H1 (cell line): ENCODE measurements around the gene ZMIZ1. TPM values are rescaled to one million over a fixed set of nuclear protein-coding genes. Genes with fewer than 3 reads are reported as not detected.

Source experiments
- CTCF ChIA-PET: fragments of 300-600 bp; sonication (Branson Sonifier 250); formaldehyde crosslinking; loops from one replicate; lab custom pipeline; 2021; ENCODE audit not compliant: partially characterized antibody; lab: Charles Lee
- POLR2A ChIA-PET: fragments of 300-600 bp; sonication (Branson Sonifier 250); formaldehyde crosslinking; loops from one replicate; lab custom pipeline; 2021; ENCODE audit warnings: inconsistent platforms; ENCODE audit not compliant: partially characterized antibody; lab: Charles Lee
- DNase-seq, 2 experiments: peaks; one replicate each; pipeline versions ENCODE4 v3.0.0 to v3.0.0-alpha.2; 2010 to 2022; ENCODE audit warnings: low spot score in 2 of 2, low read depth in 1 of 2, mixed read lengths in 1 of 2
- FAIRE-seq: peaks from 2 replicates; lab custom pipeline; 2011; peaks lifted over from hg19 to GRCh38; lab: Jason Lieb, UNC
- H2AFZ ChIP-seq: 2 replicates; pipeline ENCODE4 v1.8.1; 2012; ENCODE audit warnings: low read length, inconsistent platforms
- H2AK5ac ChIP-seq: 2 replicates; pipeline ENCODE4 v1.6.1; 2013; ENCODE audit warnings: low read depth, low read length
- H2BK120ac ChIP-seq: replicated peaks from 2 replicates; pipeline ENCODE3; 2013; ENCODE audit warnings: low read depth, low read length, inconsistent platforms
- H2BK12ac ChIP-seq: 2 replicates; pipeline ENCODE4 v1.6.1; 2013; ENCODE audit warnings: low read depth, low read length
- H2BK15ac ChIP-seq: 2 replicates; pipeline ENCODE4 v1.6.1; 2013; ENCODE audit warnings: low read length
- H2BK20ac ChIP-seq: 2 replicates; pipeline ENCODE4 v1.6.1; 2013; ENCODE audit warnings: low read length
- H2BK5ac ChIP-seq: 2 replicates; pipeline ENCODE4 v1.6.1; 2013; ENCODE audit warnings: low read depth, low read length
- H3K14ac ChIP-seq: 2 replicates; pipeline ENCODE4 v1.6.1; 2013; ENCODE audit warnings: inconsistent platforms; ENCODE audit not compliant: insufficient read length
- H3K18ac ChIP-seq: 2 replicates; pipeline ENCODE4 v1.6.1; 2013; ENCODE audit warnings: low read length; ENCODE audit errors: extremely low read depth
- H3K23ac ChIP-seq: 2 replicates; pipeline ENCODE4 v1.6.1; 2013; ENCODE audit warnings: inconsistent platforms; ENCODE audit not compliant: insufficient read length
- H3K23me2 ChIP-seq: 2 replicates; pipeline ENCODE4 v1.6.1; 2013; ENCODE audit warnings: low read depth, low read length
- H3K27ac ChIP-seq: 2 replicates; pipeline ENCODE4 v1.6.1; 2011; ENCODE audit warnings: low read depth, low read length, inconsistent platforms
- H3K27me3 ChIP-seq, 4 experiments: replicated peaks in 1 of 4; 1 replicate in 1 of 4; 2 replicates in 3 of 4; pipeline versions ENCODE4 v1.6.1 to v1.8.1; 2011 to 2013; ENCODE audit warnings: low read length in 3 of 4, mild to moderate bottlenecking in 3 of 4, inconsistent platforms in 2 of 4, mixed read lengths in 2 of 4, moderate library complexity in 1 of 4; ENCODE audit not compliant: control insufficient read depth in 3 of 4, insufficient read depth in 3 of 4; ENCODE audit errors: extremely low read depth in 1 of 4
- H3K36me3 ChIP-seq, 4 experiments: 2 replicates each; pipeline versions ENCODE4 v1.6.1 to v1.8.1; 2011 to 2013; ENCODE audit warnings: mild to moderate bottlenecking in 4 of 4, low read length in 3 of 4, moderate library complexity in 2 of 4, control low read depth in 1 of 4, inconsistent platforms in 1 of 4; ENCODE audit not compliant: insufficient read depth in 4 of 4, control insufficient read depth in 2 of 4
- H3K4ac ChIP-seq: replicated peaks from 2 replicates; pipeline ENCODE3; 2013; ENCODE audit warnings: low read length, low read depth, mixed read lengths, inconsistent platforms; ENCODE audit not compliant: insufficient read length
- H3K4me1 ChIP-seq, 4 experiments: replicated peaks in 1 of 4; 1 replicate in 1 of 4; 2 replicates in 3 of 4; pipeline versions ENCODE4 v1.6.1 to v1.8.1; 2011 to 2013; ENCODE audit warnings: low read length in 3 of 4, inconsistent platforms in 2 of 4, mixed read lengths in 1 of 4; ENCODE audit not compliant: insufficient read depth in 4 of 4, control insufficient read depth in 3 of 4
- H3K4me2 ChIP-seq, 2 experiments: 2 replicates each; pipeline versions ENCODE4 v1.6.1 to v1.8.1; 2011 to 2013; ENCODE audit warnings: low read depth in 2 of 2, low read length in 2 of 2, control low read depth in 1 of 2, inconsistent platforms in 1 of 2, mild to moderate bottlenecking in 1 of 2; ENCODE audit not compliant: insufficient read depth in 1 of 2
- H3K4me3 ChIP-seq, 4 experiments: fragments of 200-600, 300-600 bp in 1 of 4; sonication (generic), shearing (Covaris generic), sonication (Bioruptor Twin) in 1 of 4; 2 replicates each; pipeline versions ENCODE4 v1.5.1 to v1.8.1; 2011 to 2016; ENCODE audit warnings: low read length in 4 of 4, low read depth in 3 of 4, control low read depth in 2 of 4, inconsistent platforms in 2 of 4, mild to moderate bottlenecking in 2 of 4, mixed read lengths in 1 of 4, moderate library complexity in 1 of 4; ENCODE audit not compliant: insufficient read depth in 2 of 4; ENCODE audit errors: extremely low read depth in 1 of 4
- H3K56ac ChIP-seq: replicated peaks from 2 replicates; pipeline ENCODE3; 2013; ENCODE audit warnings: low read depth, mild to moderate bottlenecking, mixed read lengths, low read length, inconsistent platforms; ENCODE audit not compliant: insufficient read length
- H3K79me1 ChIP-seq: 2 replicates; pipeline ENCODE4 v1.6.1; 2013; ENCODE audit warnings: low read depth, low read length, control low read depth
- H3K79me2 ChIP-seq, 2 experiments: 2 replicates each; pipeline versions ENCODE4 v1.6.1 to v1.8.1; 2012 to 2013; ENCODE audit warnings: low read length in 2 of 2, mild to moderate bottlenecking in 2 of 2, inconsistent platforms in 1 of 2; ENCODE audit not compliant: insufficient read depth in 2 of 2, control insufficient read depth in 1 of 2
- H3K9ac ChIP-seq, 4 experiments: replicated peaks in 1 of 4; 1 replicate in 1 of 4; 2 replicates in 3 of 4; pipeline versions ENCODE4 v1.6.1 to v1.8.1; 2011 to 2013; ENCODE audit warnings: low read depth in 3 of 4, low read length in 3 of 4, control low read depth in 2 of 4, mild to moderate bottlenecking in 2 of 4, moderate library complexity in 2 of 4, inconsistent platforms in 1 of 4; ENCODE audit errors: extremely low read depth in 1 of 4
- H3K9me3 ChIP-seq, 2 experiments: 2 replicates each; pipeline versions ENCODE4 v1.6.1 to v1.8.1; 2012 to 2013; ENCODE audit warnings: mild to moderate bottlenecking in 2 of 2, moderate library complexity in 2 of 2, control low read depth in 1 of 2, inconsistent platforms in 1 of 2, low read depth in 1 of 2, low read length in 1 of 2, mixed read lengths in 1 of 2; ENCODE audit not compliant: insufficient read depth in 2 of 2
- H4K20me1 ChIP-seq, 2 experiments: replicated peaks in 1 of 2; 2 replicates each; pipeline versions ENCODE3 to v1.8.1; 2011 to 2013; ENCODE audit warnings: inconsistent platforms in 2 of 2, low read length in 2 of 2, mild to moderate bottlenecking in 1 of 2; ENCODE audit not compliant: insufficient read depth in 2 of 2, control insufficient read depth in 1 of 2
- H4K5ac ChIP-seq: 2 replicates; pipeline ENCODE4 v1.6.1; 2013; ENCODE audit warnings: low read length, low read depth, mixed read lengths, inconsistent platforms; ENCODE audit not compliant: insufficient read length
- H4K8ac ChIP-seq: 2 replicates; pipeline ENCODE4 v1.8.0; 2013; ENCODE audit warnings: mild to moderate bottlenecking, moderate library complexity, low read length, inconsistent platforms; ENCODE audit not compliant: insufficient read depth; ENCODE audit errors: extremely low read depth
- H4K91ac ChIP-seq: replicated peaks from 2 replicates; pipeline ENCODE3; 2013; ENCODE audit warnings: low read length, mixed read lengths, inconsistent platforms; ENCODE audit not compliant: insufficient read length
- EP300 ChIP-seq, 2 experiments: IDR thresholded peaks; 1 replicate in 1 of 2; 2 replicates in 1 of 2; pipeline ENCODE4 v1.6.1; 2011 to 2012; ENCODE audit warnings: low read depth in 2 of 2, low read length in 2 of 2, mild to moderate bottlenecking in 2 of 2, borderline replicate concordance in 1 of 2, inconsistent platforms in 1 of 2, moderate library complexity in 1 of 2
- GABPA ChIP-seq: IDR thresholded peaks from 2 replicates; pipeline ENCODE4 v1.6.1; 2011; ENCODE audit warnings: mild to moderate bottlenecking, low read length, moderate library complexity, borderline replicate concordance; ENCODE audit not compliant: insufficient read depth
- KDM5A ChIP-seq: fragments of 200-600 bp; IDR thresholded peaks from 2 replicates; pipeline ENCODE4 v1.7.1; 2012; ENCODE audit warnings: mild to moderate bottlenecking, low read length, inconsistent platforms, mixed read lengths
- RBBP5 ChIP-seq: IDR thresholded peaks from 2 replicates; pipeline ENCODE4 v1.7.1; 2012; ENCODE audit warnings: low read depth, mild to moderate bottlenecking, inconsistent platforms, low read length, moderate library complexity, borderline replicate concordance
- RFX5 ChIP-seq: IDR thresholded peaks from 2 replicates; pipeline ENCODE4 v1.6.1; 2011; ENCODE audit warnings: low read depth, low read length, improper control_type of control experiment, borderline replicate concordance
- RNF2 ChIP-seq: fragments of 200-900, 300-1000 bp; sonication (generic); IDR thresholded peaks from 2 replicates; pipeline ENCODE4 v1.7.1; 2016; ENCODE audit warnings: borderline replicate concordance, low read depth, mild to moderate bottlenecking, antibody characterized with exemption, low read length; ENCODE audit not compliant: poor library complexity, severe bottlenecking; ENCODE audit errors: missing control alignments
- SIN3A ChIP-seq, 2 experiments: IDR thresholded peaks in 1 of 2; conservative IDR thresholded peaks in 1 of 2; 2 replicates each; pipeline ENCODE4 v1.6.1; 2011 to 2012; ENCODE audit warnings: low read length in 2 of 2, improper control_type of control experiment in 1 of 2, low read depth in 1 of 2, mild to moderate bottlenecking in 1 of 2
- SIRT6 ChIP-seq: IDR thresholded peaks from one replicate; pipeline ENCODE4 v1.7.1; 2012; ENCODE audit warnings: low read length, inconsistent platforms
- SP1 ChIP-seq: IDR thresholded peaks from 2 replicates; pipeline ENCODE4 v1.6.1; 2011; ENCODE audit warnings: low read depth, low read length
- SUZ12 ChIP-seq: fragments of 200-600 bp; sonication (generic); IDR thresholded peaks from 2 replicates; pipeline ENCODE4 v1.6.1; 2012; ENCODE audit warnings: mild to moderate bottlenecking, inconsistent platforms, low read length, moderate library complexity, mixed read lengths
- TAF1 ChIP-seq: IDR thresholded peaks from 2 replicates; pipeline ENCODE4 v1.6.1; 2011; ENCODE audit warnings: mild to moderate bottlenecking, low read depth, low read length
- TBP ChIP-seq: IDR thresholded peaks from 2 replicates; pipeline ENCODE4 v1.6.1; 2011; ENCODE audit warnings: low read depth, low read length, improper control_type of control experiment
- WGBS, 2 experiments: shearing (Covaris generic) in 1 of 2; methylation state at CpG; one replicate each; pipeline versions ENCODE4 v1.1.6 to v1.1.7; 2013 to 2015; ENCODE audit warnings: low lambda C conversion rate in 2 of 2, mixed read lengths in 2 of 2, inconsistent platforms in 1 of 2, low coverage in 1 of 2, missing lambda C conversion rate in 1 of 2; ENCODE audit not compliant: insufficient replicate concordance in 2 of 2, insufficient coverage in 1 of 2, insufficient read length in 1 of 2; ENCODE audit errors: extremely low coverage in 1 of 2, missing lambda C conversion rate in 1 of 2; 5-methylcytosine and 5-hydroxymethylcytosine counted together
- polyA plus RNA-seq, 7 experiments: library from polyadenylated mRNA; depleted of rRNA in 3 of 7; stranded (reverse) in 5 of 7; unstranded in 2 of 7; fragments of >200 nt in 5 of 7; fragments of 200-250 nt in 2 of 7; gene quantifications; 1 replicate in 5 of 7; 2 replicates in 1 of 7; 4 replicates in 1 of 7; pipeline versions ENCODE4 v1.2.1 to v1.2.3, GENCODE V29; 2011 to 2013; ENCODE audit warnings: missing spikeins in 2 of 7, mixed read lengths in 2 of 7
- total RNA-seq: library from RNA; stranded (reverse); fragmentation: NEBNext Ultra II Directional; extraction: Animal tissue kit (Norgen Biotek cat#: 25700); gene quantifications from 2 replicates; pipeline ENCODE4 v1.2.1, GENCODE V29; 2021

Gene ZMIZ1
- total and polyA plus RNA-seq, 2 of the 8 experiments (the other 6 are each of a cell fraction or from before 2014, with no cell fraction given) = 8.1 to 28.0 TPM

DNA sequence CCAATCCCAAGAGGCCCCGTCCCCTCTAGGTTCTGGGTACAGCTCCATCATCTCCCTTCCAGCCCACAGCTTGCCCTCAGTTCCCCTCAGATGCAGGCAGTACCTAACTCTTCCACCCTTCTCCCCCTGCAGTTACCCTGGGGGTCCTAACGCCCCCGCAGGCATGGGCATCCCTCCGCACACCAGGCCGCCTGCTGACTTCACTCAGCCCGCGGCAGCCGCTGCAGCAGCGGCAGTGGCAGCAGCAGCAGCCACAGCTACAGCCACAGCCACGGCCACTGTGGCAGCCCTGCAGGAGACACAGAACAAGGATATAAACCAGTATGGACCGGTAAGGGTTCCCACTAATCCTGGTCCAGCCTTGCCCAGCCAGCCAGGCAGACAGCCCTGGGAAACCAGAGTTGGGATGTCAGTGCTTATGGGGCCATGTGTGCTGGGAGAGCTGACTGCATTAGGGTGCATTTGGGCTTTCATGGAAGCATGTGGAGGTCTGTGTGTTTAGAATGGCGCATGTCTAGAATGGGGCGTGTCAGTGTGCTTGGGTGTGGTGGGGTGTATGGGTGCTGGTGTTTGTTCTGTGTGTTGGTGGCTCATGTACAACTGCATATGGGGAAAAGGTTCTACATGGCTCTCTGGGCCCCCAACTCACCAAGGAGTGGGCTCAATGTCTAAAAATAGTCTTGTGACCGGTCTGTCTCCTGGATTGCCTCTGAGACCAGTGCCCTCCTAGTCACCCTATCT lies 223.4 kb downstream of the ZMIZ1 start:
- no peak overlapping the region for H3K27ac ChIP-seq
- H3K4me3 ChIP-seq = no peak overlapping the region
- no peaks in the 10 kb centered on the region for H3K79me2 ChIP-seq
- H3K23me2 ChIP-seq = no peaks in the 10 kb centered on the region
- H2AK5ac ChIP-seq = no peak overlapping the region
- H3K9me3 ChIP-seq = no peaks in the 10 kb centered on the region
- no peak overlapping the region for H2BK120ac ChIP-seq
- no peak overlapping the region for H2BK15ac ChIP-seq
- H4K5ac ChIP-seq = no peak overlapping the region
- H3K4ac ChIP-seq = no peak overlapping the region
- no peak overlapping the region for H3K18ac ChIP-seq
- H4K8ac ChIP-seq = no peak overlapping the region
- peaks cover 2 to 7% of the 10 kb centered on the region in 2 experiments for H4K20me1 ChIP-seq
- H3K27me3 ChIP-seq = no peaks in the 10 kb centered on the region
- FAIRE-seq = no peak
- no peak overlapping the region for H2BK20ac ChIP-seq
- no peak overlapping the region for H2BK5ac ChIP-seq
- no peak for DNase-seq
- WGBS, 2 experiments = 95% methylated on average over 14 of the region's 14 CpGs; no CpG with 5 or more reads in 1 of the 2 experiments
- H3K9ac ChIP-seq = no peak overlapping the region
- ChIA-PET CTCF (interaction anchor here (0.6 to 2.1 kb wide), 22 partner anchors 9 to 1245 kb away, joined by 3 to 7 read pairs (median 3); no protein-coding TSS in a partner anchor), POLR2A (interaction anchor here (0.6 kb wide), 2 partner anchors 59 to 192 kb away, joined by 3 read pairs; no protein-coding TSS in a partner anchor)
- no peak overlapping the region for H3K23ac ChIP-seq
- no peak overlapping the region for H2BK12ac ChIP-seq
- H3K36me3 ChIP-seq = peaks cover 0 to 32% (median 9%) of the 10 kb centered on the region in 4 experiments; a peak in 5 of 8 replicates
- H3K79me1 ChIP-seq = no peaks in the 10 kb centered on the region
- no peak overlapping the region for H3K56ac ChIP-seq
- H3K14ac ChIP-seq = no peak overlapping the region
- no peak overlapping the region for H4K91ac ChIP-seq
- H3K4me1 ChIP-seq = no peaks in the 10 kb centered on the region
- H3K4me2 ChIP-seq = no peak overlapping the region
- no peak overlapping the region for H2AFZ ChIP-seq
- TF ChIP-seq GABPA = no peak
- TF ChIP-seq SP1 = no peak
- TF ChIP-seq TBP = no peak
- no peak for TF ChIP-seq EP300 (IDR thresholded peaks at IDR 0.05; ENCODE audit: borderline replicate concordance in 1 of 2, low read depth in 2 of 2, low read length in 2 of 2)
- TF ChIP-seq SIRT6 = no peak
- no peak for TF ChIP-seq RFX5
- no peak for TF ChIP-seq RBBP5
- no peak for TF ChIP-seq SIN3A (conservative IDR thresholded peaks at IDR 0.05 in 1 of 2, IDR thresholded peaks at IDR 0.05 in 1 of 2; ENCODE audit: low read depth in 1 of 2, low read length in 2 of 2)
- no peak for TF ChIP-seq KDM5A
- TF ChIP-seq SUZ12 = no peak
- no peak for TF ChIP-seq RNF2
- TF ChIP-seq TAF1 = no peak
